Esophagus squamous epithelium (tissue), 4 donors: Measurements from ENCODE around the gene PDGFD.

Experiments
- CTCF ChIP-seq, 6 experiments: fragments of 450-650 bp in 4 of 6; fragments of 200-600 bp in 2 of 6; sonication (generic) in 2 of 6; IDR thresholded peaks; one replicate each; pipeline ENCODE4 v1.5.1; 2016 to 2019; ENCODE audit warnings: antibody characterized with exemption in 6 of 6, mild to moderate bottlenecking in 4 of 6, moderate library complexity in 4 of 6
- POLR2A ChIP-seq, 4 donors: fragments of 450-650 bp; IDR thresholded peaks; one replicate each; pipeline ENCODE4 v1.6.1; 2017; ENCODE audit warnings: antibody characterized with exemption in 4 of 4, mild to moderate bottlenecking in 4 of 4, moderate library complexity in 3 of 4

GRCh38 chr11:104124979-104125378 is 39.0 kb downstream of the PDGFD start:
- TF ChIP-seq CTCF (IDR thresholded peaks at IDR 0.05) (no peak), POLR2A (IDR thresholded peaks at IDR 0.05) (no peak)
